HepG2 (cell line): ENCODE data around the gene CAMK2A.

Source experiments
- CHD2 ChIP-seq: IDR thresholded peaks from 2 replicates; pipeline ENCODE4 v1.6.1; 2011; ENCODE audit warnings: low read depth, low read length, improper control_type of control experiment
- JUNB ChIP-seq: sonication (generic); formaldehyde crosslinking; IDR thresholded peaks from 2 replicates; pipeline ENCODE4 v1.8.0; 2022; ENCODE audit warnings: missing genetic modification reagents, mild to moderate bottlenecking, borderline replicate concordance
- MAFK ChIP-seq, 2 experiments: IDR thresholded peaks in 1 of 2; conservative IDR thresholded peaks in 1 of 2; 2 replicates each; pipeline ENCODE4 v1.6.1; 2011; ENCODE audit warnings: improper control_type of control experiment in 2 of 2, low read length in 2 of 2
- MYC ChIP-seq: sonication (generic); formaldehyde crosslinking; IDR thresholded peaks from 2 replicates; pipeline ENCODE4 v1.9.0; 2021; ENCODE audit warnings: missing genetic modification reagents, borderline replicate concordance
- PHF5A ChIP-seq: IDR thresholded peaks from one replicate; pipeline ENCODE4 v1.6.1; 2018; ENCODE audit warnings: low read depth, missing genetic modification reagents; ENCODE audit not compliant: unreplicated experiment
- SETDB1 ChIP-seq: sonication (generic); formaldehyde crosslinking; IDR thresholded peaks from 2 replicates; pipeline ENCODE4 v1.5.1; 2020; ENCODE audit warnings: missing genetic modification reagents, mild to moderate bottlenecking, borderline replicate concordance
- SP1 ChIP-seq, 2 experiments: fragments of 450-650 bp in 1 of 2; sonication (generic) in 1 of 2; formaldehyde crosslinking in 1 of 2; IDR thresholded peaks; 2 replicates each; pipeline versions ENCODE4 v1.4.0 to v1.6.1; 2016 to 2020; ENCODE audit warnings: missing genetic modification reagents in 1 of 2
- ZKSCAN8 ChIP-seq: IDR thresholded peaks from 2 replicates; pipeline ENCODE4 v1.6.1; 2016; ENCODE audit warnings: borderline replicate concordance, missing genetic modification reagents, missing compliant biosample characterization

DNA sequence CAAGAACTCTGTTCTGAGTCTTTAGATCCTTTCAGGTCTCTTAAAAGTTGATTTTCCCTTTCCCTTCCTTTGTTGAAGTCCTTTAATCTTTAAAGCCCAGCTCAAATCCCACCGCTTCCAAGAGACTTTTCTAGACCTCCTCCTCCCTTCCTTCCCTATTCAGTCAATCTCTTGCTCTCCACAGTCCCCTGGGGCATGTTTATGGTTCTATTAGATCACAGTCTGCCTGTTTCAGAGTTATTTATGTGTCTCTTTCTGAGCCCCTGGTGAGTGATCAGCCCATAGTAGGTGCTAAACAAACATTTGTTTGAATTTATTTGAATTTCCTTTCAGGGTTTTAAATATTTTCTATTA lies 20.3 kb upstream of the CAMK2A start:
- TF ChIP-seq ZKSCAN8 (no peak), PHF5A (CRISPR knock-in tag) (no peak), SP1 (IDR thresholded peaks at IDR 0.05) (no peak), SP1 (CRISPR knock-in tag; IDR thresholded peaks at IDR 0.05) (no peak), MAFK (conservative IDR thresholded peaks at IDR 0.05 in 1 of 2, IDR thresholded peaks at IDR 0.05 in 1 of 2; ENCODE audit: low read length in 2 of 2) (no peak), CHD2 (no peak), JUNB (no peak), MYC (CRISPR knock-in tag) (no peak), SETDB1 (CRISPR knock-in tag) (no peak)
